DOHH2 (cell line): ENCODE measurements around the gene ZBTB7A.

Experiments
- H3F3A ChIP-seq: fragments of 200-600 bp; sonication (generic), shearing (Covaris generic); 2 replicates; pipeline ENCODE4 v1.6.0; 2016; ENCODE audit warnings: antibody characterized with exemption, mild to moderate bottlenecking; ENCODE audit not compliant: control insufficient read depth, insufficient read depth
- H3K27ac ChIP-seq: fragments of 200-600 bp; sonication (generic); 2 replicates; pipeline ENCODE4 v1.5.1; 2014; ENCODE audit warnings: low read depth, mild to moderate bottlenecking, low read length, moderate library complexity
- H3K27me3 ChIP-seq: fragments of 200-600 bp; sonication (generic); 2 replicates; pipeline ENCODE4 v1.6.1; 2014; ENCODE audit warnings: mild to moderate bottlenecking, low read length, mixed read lengths; ENCODE audit not compliant: control insufficient read depth
- H3K36me3 ChIP-seq: fragments of 200-600 bp; sonication (generic); 2 replicates; pipeline ENCODE4 v1.6.1; 2014; ENCODE audit warnings: mild to moderate bottlenecking, low read length, moderate library complexity, mixed read lengths; ENCODE audit not compliant: control insufficient read depth
- H3K4me1 ChIP-seq: fragments of 200-600 bp; sonication (generic); 2 replicates; pipeline ENCODE4 v1.6.1; 2014; ENCODE audit warnings: mild to moderate bottlenecking, low read length, mixed read lengths; ENCODE audit not compliant: control insufficient read depth
- H3K4me2 ChIP-seq: fragments of 200-600 bp; sonication (generic); 2 replicates; pipeline ENCODE4 v1.6.0; 2014; ENCODE audit warnings: mild to moderate bottlenecking, low read length, moderate library complexity
- H3K4me3 ChIP-seq: fragments of 200-600 bp; sonication (generic); 2 replicates; pipeline ENCODE4 v1.5.1; 2014; ENCODE audit warnings: mild to moderate bottlenecking, low read length, mixed read lengths
- H3K79me2 ChIP-seq: fragments of 200-600 bp; sonication (generic); 2 replicates; pipeline ENCODE4 v1.6.1; 2014; ENCODE audit warnings: mild to moderate bottlenecking, low read length, mixed read lengths; ENCODE audit not compliant: control insufficient read depth
- H3K9me2 ChIP-seq: fragments of 200-600 bp; sonication (generic); replicated peaks from 2 replicates; pipeline ENCODE4 v1.6.1; 2014; ENCODE audit warnings: mild to moderate bottlenecking, low read length, mixed read lengths; ENCODE audit not compliant: control insufficient read depth
- H3K9me3 ChIP-seq: fragments of 200-600 bp; sonication (generic); 2 replicates; pipeline ENCODE4 v1.6.1; 2014; ENCODE audit warnings: antibody characterized with exemption, low read length, mixed read lengths; ENCODE audit not compliant: control insufficient read depth, insufficient read depth
- H4K20me1 ChIP-seq: fragments of 200-600 bp; sonication (generic); 2 replicates; pipeline ENCODE4 v1.6.0; 2014; ENCODE audit warnings: low read depth, mild to moderate bottlenecking, antibody characterized with exemption, low read length, moderate library complexity; ENCODE audit not compliant: control insufficient read depth, insufficient read depth
- CTCF ChIP-seq: fragments of 200-600 bp; sonication (generic); IDR thresholded peaks from one replicate; pipeline ENCODE4 v1.5.1; 2014; ENCODE audit warnings: antibody characterized with exemption, mild to moderate bottlenecking, low read depth, low read length; ENCODE audit not compliant: poor library complexity, severe bottlenecking
- EZH2phosphoT487 ChIP-seq: fragments of 200-600 bp; sonication (generic); IDR thresholded peaks from 2 replicates; pipeline ENCODE4 v1.6.1; 2017; ENCODE audit warnings: borderline replicate concordance, mild to moderate bottlenecking, antibody characterized with exemption, low read length, moderate library complexity, mixed read lengths

Gene ZBTB7A

GRCh38 chr19:4033028-4033956, 33.4 kb downstream of the ZBTB7A start:
- H3K27ac ChIP-seq, result no peak overlapping the region
- H3K9me2 ChIP-seq, result no peaks in the 10 kb centered on the region
- TF ChIP-seq CTCF (no peak), EZH2phosphoT487 (no peak)
- no peaks in the 10 kb centered on the region for H3K27me3 ChIP-seq
- H3K4me3 ChIP-seq, result no peak overlapping the region
- H3K79me2 ChIP-seq, result no peaks in the 10 kb centered on the region
- peaks cover 34% of the 10 kb centered on the region for H3K36me3 ChIP-seq
- H3F3A ChIP-seq, result no peaks in the 10 kb centered on the region; the same call in 1 of the 2 replicates
- H3K4me1 ChIP-seq, result no peaks in the 10 kb centered on the region
- H3K9me3 ChIP-seq, result peaks cover 9% of the 10 kb centered on the region; the same call in 1 of the 2 replicates
- H3K4me2 ChIP-seq, result no peak overlapping the region
- H4K20me1 ChIP-seq, result no peaks in the 10 kb centered on the region

DNA sequence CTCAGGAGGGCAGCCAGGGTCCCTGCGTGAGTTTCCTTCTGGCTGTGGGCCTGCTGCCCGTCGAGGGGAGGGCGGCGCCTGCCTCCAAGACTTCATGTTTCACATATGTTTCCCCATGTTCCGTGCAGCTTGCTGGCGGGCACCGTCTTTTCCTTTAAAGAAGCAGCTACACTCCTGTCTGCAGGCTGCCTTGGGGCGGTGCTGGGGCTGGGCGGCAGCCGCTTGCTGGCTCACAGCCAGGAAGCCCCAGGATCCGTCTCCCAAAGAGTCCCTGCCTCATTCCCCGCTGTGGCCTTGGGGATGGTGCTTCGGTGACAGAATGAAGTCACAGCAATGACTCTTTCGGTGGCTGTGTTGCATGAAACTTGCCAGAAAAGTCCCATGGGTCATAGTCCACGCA, 34.3 kb downstream of the ZBTB7A start:
- Histone ChIP-seq H3K36me3 (peaks cover 32% of the 10 kb centered on the region), H3K9me3 (peaks cover 9% of the 10 kb centered on the region; the same call in 1 of the 2 replicates), H3K27ac (no peak overlapping the region), H3K79me2 (no peaks in the 10 kb centered on the region), H4K20me1 (no peaks in the 10 kb centered on the region), H3K4me1 (no peaks in the 10 kb centered on the region), H3K9me2 (no peaks in the 10 kb centered on the region), H3F3A (no peaks in the 10 kb centered on the region; the same call in 1 of the 2 replicates), H3K4me3 (no peak overlapping the region), H3K4me2 (no peak overlapping the region), H3K27me3 (no peaks in the 10 kb centered on the region)
- TF ChIP-seq EZH2phosphoT487, result no peak
- no peak for TF ChIP-seq CTCF

DNA sequence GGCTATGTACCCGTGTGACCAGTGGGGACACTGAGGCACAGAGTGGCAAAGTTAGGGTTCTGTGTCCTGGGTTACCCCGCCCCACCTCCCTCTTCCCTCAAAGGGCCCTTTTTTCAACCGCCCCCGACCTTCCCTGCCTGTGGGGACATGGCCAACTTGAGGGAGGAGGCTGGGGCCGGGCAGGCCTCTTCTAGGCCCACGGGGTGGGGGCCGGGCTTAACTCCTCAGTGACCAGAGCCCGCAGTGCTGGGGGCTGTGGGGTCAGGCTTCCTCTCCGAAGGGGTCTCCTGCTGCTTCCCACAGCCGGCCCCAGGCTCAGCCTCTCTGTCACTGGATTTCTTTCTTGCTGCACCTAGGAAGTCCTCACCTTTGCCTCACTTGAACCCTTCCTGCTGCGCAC, 35.3 kb downstream of the ZBTB7A start:
- H3K4me1 ChIP-seq, result no peaks in the 10 kb centered on the region
- no peak overlapping the region for H3K4me3 ChIP-seq
- H3K9me3 ChIP-seq, result peaks cover 5% of the 10 kb centered on the region; the same call in 1 of the 2 replicates
- H3K36me3 ChIP-seq, result peaks cover 26% of the 10 kb centered on the region
- H3F3A ChIP-seq, result no peaks in the 10 kb centered on the region; the same call in 1 of the 2 replicates
- H3K4me2 ChIP-seq, result no peak overlapping the region
- no peak overlapping the region for H3K27ac ChIP-seq
- H4K20me1 ChIP-seq, result no peaks in the 10 kb centered on the region
- TF ChIP-seq CTCF (no peak), EZH2phosphoT487 (no peak)
- no peaks in the 10 kb centered on the region for H3K9me2 ChIP-seq
- no peaks in the 10 kb centered on the region for H3K79me2 ChIP-seq
- H3K27me3 ChIP-seq, result no peaks in the 10 kb centered on the region
